Sigmoid colon (tissue), 4 donors: ENCODE data around the gene CD248.

Source experiments
- EP300 ChIP-seq, 4 donors: sonication (generic); formaldehyde crosslinking; IDR thresholded peaks; one replicate each; pipeline ENCODE4 v1.6.1; 2017; ENCODE audit warnings: antibody characterized with exemption in 4 of 4
- POLR2AphosphoS5 ChIP-seq, 4 donors: sonication (generic); formaldehyde crosslinking; IDR thresholded peaks; one replicate each; pipeline ENCODE4 v1.6.1; 2017; ENCODE audit warnings: antibody characterized with exemption in 4 of 4
- TF ChIP-seq, protein P1 (sequence below), 4 experiments: fragments of 450-650 bp in 3 of 4; fragments of 200-600 bp in 1 of 4; IDR thresholded peaks; one replicate each; pipeline ENCODE4 v1.5.1; 2016 to 2019; ENCODE audit warnings: antibody characterized with exemption in 4 of 4, mild to moderate bottlenecking in 3 of 4, moderate library complexity in 2 of 4

DNA sequence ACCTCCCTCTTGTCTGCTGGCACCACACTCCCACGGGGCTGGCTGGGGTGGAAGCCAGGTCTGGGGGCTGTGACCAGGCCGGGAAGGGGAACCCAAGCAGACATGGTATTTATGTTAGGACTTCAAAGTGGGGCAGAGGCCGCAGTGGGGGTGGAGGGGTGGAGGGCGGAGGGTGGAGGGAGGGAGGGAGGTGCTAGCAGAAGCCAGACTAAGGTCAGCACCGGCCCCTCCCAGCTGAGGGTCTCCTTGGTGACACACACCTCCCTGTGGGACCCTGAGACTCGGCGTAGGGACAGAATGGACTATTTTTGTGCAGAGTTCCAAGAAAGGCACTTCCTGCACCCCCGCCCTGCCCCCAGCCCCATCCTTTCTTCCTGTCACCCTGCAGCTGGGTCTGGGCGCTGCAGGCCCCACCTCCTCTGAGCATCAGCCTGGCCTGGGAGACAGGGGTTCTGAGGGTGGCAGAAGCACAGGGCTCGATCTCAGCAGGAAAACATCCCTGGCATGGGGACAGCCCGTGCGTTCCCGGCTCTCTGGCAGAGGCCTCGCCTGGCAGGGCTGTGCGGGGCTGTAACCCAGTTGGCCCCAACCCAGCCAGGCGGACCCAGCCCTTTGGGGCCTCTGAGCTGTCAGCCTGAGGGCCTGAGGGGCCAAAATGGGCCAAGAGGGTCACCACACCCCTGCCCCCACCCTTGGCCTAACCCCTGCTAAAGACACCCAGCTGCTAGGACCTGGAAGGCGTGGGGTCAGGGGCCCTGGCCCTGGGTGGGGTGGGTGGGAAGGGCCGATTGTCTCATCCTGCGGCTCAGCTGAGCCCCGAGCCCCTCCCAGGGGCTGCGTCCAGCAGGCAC, 9.6 kb upstream of the CD248 start:
- TF ChIP-seq, protein P1, sequence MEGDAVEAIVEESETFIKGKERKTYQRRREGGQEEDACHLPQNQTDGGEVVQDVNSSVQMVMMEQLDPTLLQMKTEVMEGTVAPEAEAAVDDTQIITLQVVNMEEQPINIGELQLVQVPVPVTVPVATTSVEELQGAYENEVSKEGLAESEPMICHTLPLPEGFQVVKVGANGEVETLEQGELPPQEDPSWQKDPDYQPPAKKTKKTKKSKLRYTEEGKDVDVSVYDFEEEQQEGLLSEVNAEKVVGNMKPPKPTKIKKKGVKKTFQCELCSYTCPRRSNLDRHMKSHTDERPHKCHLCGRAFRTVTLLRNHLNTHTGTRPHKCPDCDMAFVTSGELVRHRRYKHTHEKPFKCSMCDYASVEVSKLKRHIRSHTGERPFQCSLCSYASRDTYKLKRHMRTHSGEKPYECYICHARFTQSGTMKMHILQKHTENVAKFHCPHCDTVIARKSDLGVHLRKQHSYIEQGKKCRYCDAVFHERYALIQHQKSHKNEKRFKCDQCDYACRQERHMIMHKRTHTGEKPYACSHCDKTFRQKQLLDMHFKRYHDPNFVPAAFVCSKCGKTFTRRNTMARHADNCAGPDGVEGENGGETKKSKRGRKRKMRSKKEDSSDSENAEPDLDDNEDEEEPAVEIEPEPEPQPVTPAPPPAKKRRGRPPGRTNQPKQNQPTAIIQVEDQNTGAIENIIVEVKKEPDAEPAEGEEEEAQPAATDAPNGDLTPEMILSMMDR (IDR thresholded peaks at IDR 0.05): no peak
- TF ChIP-seq POLR2AphosphoS5 (IDR thresholded peaks at IDR 0.05) (peak in 1 of 4 donors; percentile 19), EP300 (IDR thresholded peaks at IDR 0.05) (no peak)
